Endothelial cell of umbilical vein (primary cell): ENCODE results near the gene FOCAD. TPM values are rescaled to one million over a fixed set of nuclear protein-coding genes. Genes with fewer than 3 reads are reported as not detected.

Source experiments
- BruUV-seq: library from RNA; stranded (reverse); fragments of 400-500 nt; replicated peaks from 2 replicates; lab custom pipeline; 2021; lab: Mats Ljungman, UMichigan
- CTCF ChIA-PET: fragments of 300-600, 350-600 bp; sonication (Branson Sonifier 250); formaldehyde crosslinking; loops from one replicate; lab custom pipeline; 2021; ENCODE audit warnings: antibody characterized with exemption, inconsistent platforms; lab: Charles Lee
- POLR2A ChIA-PET: fragments of 300-600, 350-600 bp; sonication (Branson Sonifier 250); formaldehyde crosslinking; loops from one replicate; lab custom pipeline; 2021; ENCODE audit warnings: antibody characterized with exemption, inconsistent platforms; lab: Charles Lee
- DNase-seq: peaks from one replicate; pipeline ENCODE4 v3.0.0-alpha.2; 2011; ENCODE audit warnings: low read depth, low spot score
- FAIRE-seq: peaks from 2 replicates; lab custom pipeline; 2011; peaks lifted over from hg19 to GRCh38; lab: Jason Lieb, UNC
- H2AFZ ChIP-seq: 2 replicates; pipeline ENCODE4 v1.6.0; 2012; ENCODE audit warnings: low read depth, low read length, control low read depth, inconsistent platforms
- H3K27ac ChIP-seq: 2 replicates; pipeline ENCODE4 v1.5.1; 2011; ENCODE audit warnings: low read depth, mild to moderate bottlenecking, control low read depth, low read length, moderate library complexity; ENCODE audit not compliant: insufficient read depth
- H3K27me3 ChIP-seq, 2 experiments: 2 replicates each; pipeline versions ENCODE4 v1.6.0 to v1.6.1; 2011; ENCODE audit warnings: low read length in 2 of 2, mixed read lengths in 1 of 2; ENCODE audit not compliant: control insufficient read depth in 2 of 2, insufficient read depth in 2 of 2
- H3K36me3 ChIP-seq, 2 experiments: 2 replicates in 1 of 2; 3 replicates in 1 of 2; pipeline ENCODE4 v1.5.1; 2011; ENCODE audit warnings: low read length in 2 of 2, mild to moderate bottlenecking in 1 of 2, moderate library complexity in 1 of 2; ENCODE audit not compliant: control insufficient read depth in 2 of 2, insufficient read depth in 2 of 2; ENCODE audit errors: extremely low read depth in 1 of 2
- H3K4me1 ChIP-seq: 3 replicates; pipeline ENCODE4 v1.5.1; 2011; ENCODE audit warnings: mild to moderate bottlenecking, low read length; ENCODE audit not compliant: control insufficient read depth, insufficient read depth; ENCODE audit errors: extremely low read depth
- H3K4me2 ChIP-seq: 2 replicates; pipeline ENCODE4 v1.6.1; 2011; ENCODE audit warnings: low read length, control low read depth, mixed read lengths; ENCODE audit not compliant: insufficient read depth
- H3K4me3 ChIP-seq, 3 experiments: fragments of 200-600 bp in 1 of 3; sonication (generic), shearing (Covaris generic) in 1 of 3; replicated peaks in 1 of 3; 2 replicates each; pipeline ENCODE4 v1.5.1; 2011 to 2016; ENCODE audit warnings: control low read depth in 3 of 3, low read length in 3 of 3, mild to moderate bottlenecking in 2 of 3, inconsistent platforms in 1 of 3, low read depth in 1 of 3, moderate library complexity in 1 of 3; ENCODE audit not compliant: insufficient read depth in 1 of 3
- H3K79me2 ChIP-seq: 2 replicates; pipeline ENCODE4 v1.6.0; 2012; ENCODE audit warnings: low read length, inconsistent platforms; ENCODE audit not compliant: control insufficient read depth, insufficient read depth
- H3K9ac ChIP-seq: replicated peaks from 2 replicates; pipeline ENCODE3; 2011; ENCODE audit warnings: low read length, control low read depth; ENCODE audit not compliant: insufficient read depth; ENCODE audit errors: extremely low read depth
- H3K9me1 ChIP-seq: replicated peaks from 3 replicates; pipeline ENCODE4 v1.6.0; 2011; ENCODE audit warnings: mild to moderate bottlenecking, low read length; ENCODE audit not compliant: control insufficient read depth, insufficient read depth; ENCODE audit errors: extremely low read depth
- H3K9me3 ChIP-seq: replicated peaks from 2 replicates; pipeline ENCODE4 v1.5.1; 2012; ENCODE audit warnings: low read length, inconsistent platforms; ENCODE audit not compliant: control insufficient read depth, insufficient read depth
- H4K20me1 ChIP-seq: replicated peaks from 2 replicates; pipeline ENCODE3; 2011; ENCODE audit warnings: mild to moderate bottlenecking, low read length; ENCODE audit not compliant: control insufficient read depth, insufficient read depth; ENCODE audit errors: extremely low read depth
- CTCF ChIP-seq, 2 donors: IDR thresholded peaks; 1 replicate in 1 of 2; 2 replicates in 1 of 2; pipeline ENCODE4 v1.5.1; 2011; ENCODE audit warnings: low read length in 2 of 2, mild to moderate bottlenecking in 2 of 2, moderate library complexity in 2 of 2, control low read depth in 1 of 2, inconsistent platforms in 1 of 2, low read depth in 1 of 2; ENCODE audit not compliant: insufficient read depth in 1 of 2; ENCODE audit errors: extremely low read depth in 1 of 2
- EZH2 ChIP-seq: IDR thresholded peaks from 2 replicates; pipeline ENCODE4 v1.6.1; 2012; ENCODE audit warnings: borderline replicate concordance, low read depth, mild to moderate bottlenecking, moderate library complexity, low read length, inconsistent platforms; ENCODE audit not compliant: severe bottlenecking
- FOS ChIP-seq: IDR thresholded peaks from 2 replicates; pipeline ENCODE4 v1.6.1; 2011; ENCODE audit warnings: mild to moderate bottlenecking, low read length, moderate library complexity, borderline replicate concordance; ENCODE audit not compliant: insufficient read depth
- GATA2 ChIP-seq: IDR thresholded peaks from 2 replicates; pipeline ENCODE4 v1.7.0; 2011; ENCODE audit warnings: low read depth, mild to moderate bottlenecking, moderate library complexity, mixed read lengths, low read length; ENCODE audit not compliant: insufficient read length, insufficient read depth
- JUN ChIP-seq: IDR thresholded peaks from 2 replicates; pipeline ENCODE4 v1.6.1; 2011; ENCODE audit warnings: borderline replicate concordance, low read depth; ENCODE audit not compliant: insufficient read length, insufficient read depth
- MAX ChIP-seq: IDR thresholded peaks from 2 replicates; pipeline ENCODE4 v1.6.1; 2011; ENCODE audit not compliant: insufficient read depth, insufficient read length
- MYC ChIP-seq: IDR thresholded peaks from one replicate; pipeline ENCODE4 v1.6.1; 2011; ENCODE audit warnings: mild to moderate bottlenecking, low read depth, low read length
- POLR2A ChIP-seq: IDR thresholded peaks from 2 replicates; pipeline ENCODE4 v1.6.1; 2012; ENCODE audit warnings: low read depth, mild to moderate bottlenecking, control low read depth, low read length
- POLR2AphosphoS5 ChIP-seq: IDR thresholded peaks from 2 replicates; pipeline ENCODE4 v1.6.1; 2012; ENCODE audit warnings: low read depth, mild to moderate bottlenecking, control low read depth, low read length, moderate library complexity; ENCODE audit not compliant: insufficient read depth
- dilution Hi-C: fragments of 300-500 bp; cut with MboI; formaldehyde crosslinking; loops from one replicate; pipeline ENCODE4 v1.15.0; 2019; ENCODE audit warnings: low sequenced_read_pairs; ENCODE audit not compliant: extremely low pct_ligation_motif_present
- intact Hi-C: fragments of 100-400 bp; cut with micrococcal nuclease; formaldehyde crosslinking; loops from one replicate; pipeline ENCODE4 v1.10.0; 2022
- polyA plus RNA-seq, 4 experiments: library from polyadenylated mRNA; depleted of rRNA in 3 of 4; stranded (reverse) in 3 of 4; unstranded in 1 of 4; fragments of >200 nt; gene quantifications; 2 replicates each; pipeline versions ENCODE4 v1.2.1 to v1.2.3, GENCODE V29; 2011 to 2012; ENCODE audit warnings: missing spikeins in 1 of 4
- total RNA-seq: library from RNA; stranded (reverse); gene quantifications from 2 replicates; pipeline ENCODE4 v1.2.3, GENCODE V29; 2021

The FOCAD gene
- total and polyA plus RNA-seq, 2 donors (not counting 3 experiments of a cell fraction or from before 2014, with no cell fraction given) = 26.7 to 66.9 TPM

GRCh38 chr9:21031808-21032183, 347.7 kb downstream of the FOCAD start:
- TF ChIP-seq MAX (no peak), GATA2 (no peak), POLR2A (no peak), FOS (no peak), CTCF (IDR thresholded peaks at IDR 0.05; ENCODE audit: extremely low read depth in 1 of 2, insufficient read depth in 1 of 2, low read depth in 1 of 2, low read length in 2 of 2) (no peak), POLR2AphosphoS5 (no peak), MYC (no peak), JUN (no peak), EZH2 (no peak)
- H3K27ac ChIP-seq = no peak overlapping the region
- peaks cover 6% of the 10 kb centered on the region for H3K4me1 ChIP-seq
- intact Hi-C loops (no loop called here), dilution Hi-C loops (no loop called here)
- BruUV-seq = no TSS peak
- POLR2A ChIA-PET = no interaction called here
- H3K36me3 ChIP-seq = no peaks in the 10 kb centered on the region
- no peaks in the 10 kb centered on the region for H3K9me1 ChIP-seq
- H3K9ac ChIP-seq = no peak overlapping the region
- peak overlapping the region; percentile 80 for H2AFZ ChIP-seq
- H3K4me3 ChIP-seq = peak overlapping the region in 2 of 3 experiments; percentile 37 to 52
- no peaks in the 10 kb centered on the region for H4K20me1 ChIP-seq
- peak overlapping the region; percentile 43 for H3K4me2 ChIP-seq
- H3K79me2 ChIP-seq = no peaks in the 10 kb centered on the region
- H3K27me3 ChIP-seq = no peaks in the 10 kb centered on the region
- no peaks in the 10 kb centered on the region for H3K9me3 ChIP-seq
- CTCF ChIA-PET = interaction anchor here (0.6 to 1.8 kb wide), 4 partner anchors 16 to 416 kb away, joined by 3 to 8 read pairs (median 4); no protein-coding TSS in a partner anchor
- FAIRE-seq = no peak
- no peak for DNase-seq
